Measurements from ENCODE around the gene HSPB8.

The HSPB8 gene

DNA sequence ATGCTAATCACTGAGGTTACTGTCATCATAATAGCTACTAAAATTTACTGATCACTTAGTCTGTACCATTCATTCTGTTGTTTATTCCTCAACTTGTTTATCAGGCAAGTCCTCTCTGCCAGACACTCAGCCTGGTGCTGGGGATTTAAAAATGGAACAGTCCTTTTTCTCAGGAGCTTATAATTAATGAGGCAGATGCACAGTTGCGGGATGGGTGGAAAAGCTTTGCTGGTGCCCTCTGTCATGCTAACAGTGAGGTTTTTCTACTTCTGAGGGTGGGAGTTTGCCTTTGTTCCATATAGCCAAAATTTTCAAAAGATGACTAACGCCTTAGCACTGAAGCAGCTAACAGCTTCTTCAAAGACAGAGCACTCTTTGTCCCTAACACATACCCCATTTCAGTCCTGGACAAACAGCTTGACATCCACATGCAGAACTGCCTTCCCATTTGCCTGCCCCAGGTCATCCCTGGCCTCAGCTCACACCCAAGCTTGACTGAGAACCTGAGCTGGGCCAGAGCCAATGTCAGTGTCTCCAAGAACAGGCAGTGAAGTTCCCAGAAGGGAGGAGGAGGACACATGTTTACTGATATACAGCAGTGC lies 30.8 kb upstream of the HSPB8 start:
- H3K18ac ChIP-seq (ENCODE audit: low read depth in 1 of 2, low read length in 2 of 2), result no peak overlapping the region
- no peak overlapping the region for H2BK12ac ChIP-seq (ENCODE audit: low read length in 2 of 2)
- no peak overlapping the region for H4K91ac ChIP-seq (ENCODE audit: low read length)
- no peak overlapping the region for H2BK120ac ChIP-seq (ENCODE audit: low read depth, low read length)
- no peaks in the 10 kb centered on the region for H3K4me1 ChIP-seq (ENCODE audit: control insufficient read depth, insufficient read depth, low read depth, low read length)
- H3K14ac ChIP-seq (ENCODE audit: low read length in 2 of 2), result no peak overlapping the region
- no peak overlapping the region for H3K27ac ChIP-seq (ENCODE audit: low read length, poor library complexity, severe bottlenecking)
- no peak overlapping the region for H2AFZ ChIP-seq (ENCODE audit: low read depth, low read length)
- H3K27me3 ChIP-seq (ENCODE audit: control insufficient read depth in 1 of 2, insufficient read depth in 1 of 2, low read length in 2 of 2), result peaks cover 0 to 6% of the 10 kb centered on the region in 2 experiments
- 94% methylated on average over 2 of the region's 2 CpGs for WGBS
- H3K36me3 ChIP-seq (ENCODE audit: control insufficient read depth in 1 of 2, insufficient read depth in 2 of 2, low read depth in 1 of 2, low read length in 2 of 2), result no peaks in the 10 kb centered on the region
- H3K9me3 ChIP-seq (ENCODE audit: control insufficient read depth, low read length), result peaks cover 10% of the 10 kb centered on the region
- no peak overlapping the region for H3K23ac ChIP-seq (ENCODE audit: low read length in 2 of 2)
- H3K4ac ChIP-seq (ENCODE audit: low read depth in 1 of 2, low read length in 2 of 2), result no peak overlapping the region
- H3K9ac ChIP-seq (ENCODE audit: low read length), result no peak overlapping the region
- no peak overlapping the region for H3K4me3 ChIP-seq (ENCODE audit: insufficient read depth in 1 of 2, low read depth in 1 of 2, low read length in 2 of 2)
- no peak overlapping the region for H2BK15ac ChIP-seq (ENCODE audit: low read depth, poor library complexity, severe bottlenecking)
- no peak for DNase-seq
- no peaks in the 10 kb centered on the region for H3K79me1 ChIP-seq (replicated peaks; ENCODE audit: low read length, poor library complexity, severe bottlenecking)
- H3K4me2 ChIP-seq (ENCODE audit: low read length, poor library complexity, severe bottlenecking), result no peak overlapping the region
- no peak overlapping the region for H4K8ac ChIP-seq (ENCODE audit: low read length)
- no peak overlapping the region for H2BK5ac ChIP-seq (ENCODE audit: low read depth, low read length, poor library complexity, severe bottlenecking)
- H2AK5ac ChIP-seq (ENCODE audit: low read length, severe bottlenecking), result no peak overlapping the region

- Histone ChIP-seq H2BK5ac (ENCODE audit: low read depth, low read length, poor library complexity, severe bottlenecking) (no peak overlapping the region), H3K36me3 (ENCODE audit: control insufficient read depth in 1 of 2, insufficient read depth in 2 of 2, low read depth in 1 of 2, low read length in 2 of 2) (no peaks in the 10 kb centered on the region), H3K4me1 (ENCODE audit: control insufficient read depth, insufficient read depth, low read depth, low read length) (peaks cover 2% of the 10 kb centered on the region), H3K4me3 (ENCODE audit: insufficient read depth in 1 of 2, low read depth in 1 of 2, low read length in 2 of 2) (no peak overlapping the region), H3K4ac (ENCODE audit: low read depth in 1 of 2, low read length in 2 of 2) (no peak overlapping the region), H2BK15ac (ENCODE audit: low read depth, poor library complexity, severe bottlenecking) (no peak overlapping the region), H3K9me3 (ENCODE audit: control insufficient read depth, low read length) (peaks cover 10% of the 10 kb centered on the region), H3K9ac (ENCODE audit: low read length) (no peak overlapping the region), H3K27ac (ENCODE audit: low read length, poor library complexity, severe bottlenecking) (no peak overlapping the region), H3K14ac (ENCODE audit: low read length in 2 of 2) (no peak overlapping the region), H3K23ac (ENCODE audit: low read length in 2 of 2) (no peak overlapping the region), H2AFZ (ENCODE audit: low read depth, low read length) (no peak overlapping the region), H4K91ac (ENCODE audit: low read length) (no peak overlapping the region), H4K8ac (ENCODE audit: low read length) (no peak overlapping the region), H2BK120ac (ENCODE audit: low read depth, low read length) (no peak overlapping the region), H3K79me1 (replicated peaks; ENCODE audit: low read length, poor library complexity, severe bottlenecking) (no peaks in the 10 kb centered on the region), H3K18ac (ENCODE audit: low read depth in 1 of 2, low read length in 2 of 2) (no peak overlapping the region), H2BK12ac (ENCODE audit: low read length in 2 of 2) (no peak overlapping the region), H3K4me2 (ENCODE audit: low read length, poor library complexity, severe bottlenecking) (no peak overlapping the region), H3K27me3 (ENCODE audit: control insufficient read depth in 1 of 2, insufficient read depth in 1 of 2, low read length in 2 of 2) (peaks cover 0 to 11% of the 10 kb centered on the region in 2 experiments), H2AK5ac (ENCODE audit: low read length, severe bottlenecking) (no peak overlapping the region)
- 83% methylated on average over 7 of the region's 7 CpGs for WGBS
- DNase-seq, result no peak
Measured at GRCh38 chr12:119149270-119149669, 29.5 kb upstream of the HSPB8 start.

GRCh38 chr12:119151445-119152026 lies 27.2 kb upstream of the HSPB8 start:
- Histone ChIP-seq H2BK15ac (ENCODE audit: low read depth, poor library complexity, severe bottlenecking) (no peak overlapping the region), H2BK12ac (ENCODE audit: low read length in 2 of 2) (no peak overlapping the region), H3K27me3 (ENCODE audit: control insufficient read depth in 1 of 2, insufficient read depth in 1 of 2, low read length in 2 of 2) (peaks cover 0 to 9% of the 10 kb centered on the region in 2 experiments), H4K91ac (ENCODE audit: low read length) (no peak overlapping the region), H3K4me3 (ENCODE audit: insufficient read depth in 1 of 2, low read depth in 1 of 2, low read length in 2 of 2) (no peak overlapping the region), H3K4me1 (ENCODE audit: control insufficient read depth, insufficient read depth, low read depth, low read length) (peaks cover 2% of the 10 kb centered on the region), H3K4ac (ENCODE audit: low read depth in 1 of 2, low read length in 2 of 2) (no peak overlapping the region), H3K23ac (ENCODE audit: low read length in 2 of 2) (no peak overlapping the region), H2AFZ (ENCODE audit: low read depth, low read length) (no peak overlapping the region), H3K9ac (ENCODE audit: low read length) (no peak overlapping the region), H3K14ac (ENCODE audit: low read length in 2 of 2) (no peak overlapping the region), H2BK120ac (ENCODE audit: low read depth, low read length) (no peak overlapping the region), H3K36me3 (ENCODE audit: control insufficient read depth in 1 of 2, insufficient read depth in 2 of 2, low read depth in 1 of 2, low read length in 2 of 2) (no peaks in the 10 kb centered on the region), H2AK5ac (ENCODE audit: low read length, severe bottlenecking) (no peak overlapping the region), H3K27ac (ENCODE audit: low read length, poor library complexity, severe bottlenecking) (no peak overlapping the region), H3K9me3 (ENCODE audit: control insufficient read depth, low read length) (peaks cover 10% of the 10 kb centered on the region), H2BK5ac (ENCODE audit: low read depth, low read length, poor library complexity, severe bottlenecking) (no peak overlapping the region), H3K18ac (ENCODE audit: low read depth in 1 of 2, low read length in 2 of 2) (no peak overlapping the region), H3K4me2 (ENCODE audit: low read length, poor library complexity, severe bottlenecking) (no peak overlapping the region), H4K8ac (ENCODE audit: low read length) (no peak overlapping the region), H3K79me1 (replicated peaks; ENCODE audit: low read length, poor library complexity, severe bottlenecking) (no peaks in the 10 kb centered on the region)
- no peak for DNase-seq
- WGBS, result 67% methylated on average over 1 of the region's 1 CpG

- Histone ChIP-seq H2BK120ac (ENCODE audit: low read depth, low read length) (no peak overlapping the region), H3K23ac (ENCODE audit: low read length in 2 of 2) (no peak overlapping the region), H3K18ac (ENCODE audit: low read depth in 1 of 2, low read length in 2 of 2) (peak overlapping the region; percentile 42 to 67), H3K36me3 (ENCODE audit: control insufficient read depth in 1 of 2, insufficient read depth in 2 of 2, low read depth in 1 of 2, low read length in 2 of 2) (no peaks in the 10 kb centered on the region), H2BK15ac (ENCODE audit: low read depth, poor library complexity, severe bottlenecking) (no peak overlapping the region), H3K9me3 (ENCODE audit: control insufficient read depth, low read length) (peaks cover 10% of the 10 kb centered on the region), H2BK5ac (ENCODE audit: low read depth, low read length, poor library complexity, severe bottlenecking) (no peak overlapping the region), H3K14ac (ENCODE audit: low read length in 2 of 2) (no peak overlapping the region), H3K4me2 (ENCODE audit: low read length, poor library complexity, severe bottlenecking) (peak overlapping the region; percentile 49), H3K4me1 (ENCODE audit: control insufficient read depth, insufficient read depth, low read depth, low read length) (peaks cover 2% of the 10 kb centered on the region), H3K4ac (ENCODE audit: low read depth in 1 of 2, low read length in 2 of 2) (no peak overlapping the region), H4K91ac (ENCODE audit: low read length) (peak overlapping the region; percentile 1), H4K8ac (ENCODE audit: low read length) (peak overlapping the region; percentile 32), H2AFZ (ENCODE audit: low read depth, low read length) (peak overlapping the region; percentile 60), H3K4me3 (ENCODE audit: insufficient read depth in 1 of 2, low read depth in 1 of 2, low read length in 2 of 2) (no peak overlapping the region), H3K9ac (ENCODE audit: low read length) (no peak overlapping the region), H3K79me1 (replicated peaks; ENCODE audit: low read length, poor library complexity, severe bottlenecking) (no peaks in the 10 kb centered on the region), H2AK5ac (ENCODE audit: low read length, severe bottlenecking) (no peak overlapping the region), H3K27ac (ENCODE audit: low read length, poor library complexity, severe bottlenecking) (no peak overlapping the region), H3K27me3 (ENCODE audit: control insufficient read depth in 1 of 2, insufficient read depth in 1 of 2, low read length in 2 of 2) (peaks cover 0 to 5% of the 10 kb centered on the region in 2 experiments), H2BK12ac (ENCODE audit: low read length in 2 of 2) (peak overlapping the region in 1 of 2 experiments; percentile 43)
- WGBS, result 16% methylated on average over 48 of the region's 49 CpGs
- DNase-seq, result peak; percentile 74
Measured at GRCh38 chr12:119153477-119154434, 25.0 kb upstream of the HSPB8 start.

All from mesenchymal stem cell (in vitro differentiated cells and primary cell).